Putamen (tissue), 1 donor: ENCODE data around the gene RHOT2.

ENCODE experiments used
- DNase-seq: peaks from one replicate; pipeline ENCODE4 v3.0.0-alpha.2; 2016; ENCODE audit warnings: low spot score

Gene RHOT2

DNA sequence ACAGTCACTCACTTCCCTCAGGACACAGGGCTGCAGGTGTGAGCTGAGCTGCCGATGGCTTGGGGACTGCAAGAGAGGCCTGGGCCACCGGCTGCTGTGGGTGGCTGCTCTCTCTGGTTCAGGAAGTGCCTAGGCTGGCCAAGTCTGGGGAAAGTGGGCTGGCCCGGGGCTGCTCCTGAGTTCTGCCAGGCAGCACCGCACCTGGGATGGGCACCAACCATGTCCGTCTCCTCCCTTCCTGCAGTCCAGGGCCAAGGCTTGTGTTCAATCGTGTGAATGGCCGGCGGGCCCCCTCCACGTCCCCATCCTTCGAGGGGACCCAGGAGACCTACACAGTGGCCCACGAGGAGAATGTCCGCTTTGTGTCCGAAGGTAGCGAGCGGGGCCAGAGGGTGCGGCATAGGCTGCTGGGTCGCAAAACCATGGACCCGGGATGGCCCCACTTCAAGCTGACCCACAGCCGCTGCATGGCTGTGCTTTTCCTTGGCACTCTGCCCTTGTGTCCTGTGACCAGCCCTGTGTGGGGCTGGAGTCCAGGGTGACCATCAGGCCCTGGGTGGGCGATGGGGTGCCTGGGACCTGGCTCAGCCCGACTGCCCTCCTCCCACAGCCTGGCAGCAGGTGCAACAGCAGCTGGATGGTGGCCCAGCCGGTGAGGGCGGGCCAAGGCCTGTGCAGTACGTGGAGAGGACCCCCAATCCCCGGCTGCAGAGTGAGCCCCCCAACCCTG is 20.6 kb upstream of the RHOT2 start:
- no peak for DNase-seq

DNA sequence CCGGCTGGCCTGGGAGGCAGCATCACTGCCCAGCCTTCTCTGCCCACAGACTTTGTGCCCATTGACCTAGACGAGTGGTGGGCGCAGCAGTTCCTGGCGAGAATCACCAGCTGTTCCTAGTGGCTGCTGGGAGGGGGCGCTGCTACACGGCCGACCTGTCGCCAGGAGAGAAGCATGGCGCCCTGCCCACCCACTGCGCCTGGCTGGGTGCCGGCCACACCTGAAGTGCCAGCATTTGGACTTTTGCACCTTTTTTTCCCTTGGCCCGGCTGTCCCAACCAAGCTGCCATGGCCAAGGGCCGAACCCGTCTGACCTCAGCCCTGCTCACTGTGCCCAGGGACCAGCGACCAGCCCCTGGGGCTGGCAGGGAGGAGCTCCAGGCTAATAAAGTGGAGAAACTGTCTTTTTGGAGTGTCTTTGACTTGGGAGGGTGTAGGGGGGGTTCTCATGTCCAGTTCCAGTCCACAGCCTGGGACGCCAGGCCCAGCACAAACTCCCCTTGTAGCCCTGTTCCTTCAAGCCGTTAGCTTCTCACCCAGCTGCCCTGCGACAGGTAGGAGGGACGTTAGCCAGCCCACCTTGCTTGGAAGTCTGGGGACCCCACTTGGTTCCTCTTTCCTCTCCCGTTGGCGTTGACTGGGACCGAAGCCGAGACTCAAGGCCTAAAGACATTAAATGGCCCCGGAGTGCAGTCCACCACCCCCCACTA is 19.7 kb upstream of the RHOT2 start:
- DNase-seq, result no peak

DNA sequence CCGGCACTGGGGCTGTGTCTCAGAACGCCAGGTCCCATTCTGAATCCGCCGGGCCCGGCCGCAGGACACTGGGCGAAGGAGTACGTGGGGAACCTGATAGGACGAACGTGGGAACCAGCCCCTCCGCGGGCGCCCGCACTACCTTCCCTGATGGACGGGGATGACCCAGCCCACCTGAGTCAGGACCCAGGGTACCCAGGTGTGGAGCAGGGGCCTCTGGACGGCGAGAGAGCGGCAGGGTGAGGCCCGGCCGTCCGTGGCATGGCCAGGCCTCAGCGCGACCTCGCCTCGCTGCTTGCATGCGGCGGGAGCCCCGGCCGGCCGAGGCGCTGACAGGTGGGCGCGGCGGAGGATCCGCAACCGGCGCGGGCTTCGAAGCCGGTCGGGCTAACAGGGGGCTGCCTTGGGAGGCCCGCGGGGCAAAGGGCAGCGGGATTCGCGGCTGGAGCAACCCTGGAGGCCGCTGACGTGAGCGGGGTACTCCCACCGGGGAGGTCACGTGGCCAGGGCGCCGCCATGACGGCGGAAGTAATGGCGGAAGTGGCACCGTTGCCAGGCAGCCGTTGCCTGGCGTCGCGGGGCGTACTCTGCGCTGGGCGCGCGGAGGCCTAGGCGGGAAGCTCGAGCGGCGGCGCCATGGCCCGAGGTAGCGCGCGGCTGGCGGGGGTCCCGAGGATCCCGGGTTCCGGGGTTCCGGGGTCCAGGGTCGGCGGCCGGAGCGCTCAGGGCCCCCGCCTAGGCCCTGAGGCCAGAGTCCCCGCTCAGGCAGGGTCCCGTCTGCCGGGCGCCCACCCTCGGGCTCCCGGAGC is 18.9 kb upstream of the RHOT2 start, which contains the start of gene WDR90:
TSS of gene WDR90 (plus strand) at position 585 of the 809 bp plus-strand sequence. CDS start at position 637, 52 bp downstream.
- peak; percentile 91 for DNase-seq

GRCh38 chr16:649631-650030 is 18.3 kb upstream of the RHOT2 start:
- no peak for DNase-seq

DNA sequence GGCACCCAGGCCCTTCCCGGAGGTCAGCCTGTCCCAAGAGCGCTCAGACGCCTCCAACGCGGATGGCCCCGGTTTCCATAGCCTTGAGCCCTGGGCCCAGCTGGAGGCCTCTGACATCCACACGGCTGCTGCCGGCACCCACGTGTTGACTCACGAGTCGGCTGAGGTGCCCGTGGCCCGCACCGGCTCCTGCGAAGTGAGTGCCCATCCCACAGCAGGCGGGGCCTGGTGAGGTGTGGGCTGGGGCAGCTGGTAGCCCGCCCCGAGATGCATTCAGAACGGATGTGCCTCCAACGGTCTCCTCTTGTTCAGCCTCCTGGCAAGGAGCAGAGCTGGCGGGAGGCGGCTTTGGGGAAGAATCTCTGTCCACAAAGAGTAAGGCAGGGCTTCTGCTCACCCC is 16.1 kb upstream of the RHOT2 start:
- DNase-seq, result no peak

DNA sequence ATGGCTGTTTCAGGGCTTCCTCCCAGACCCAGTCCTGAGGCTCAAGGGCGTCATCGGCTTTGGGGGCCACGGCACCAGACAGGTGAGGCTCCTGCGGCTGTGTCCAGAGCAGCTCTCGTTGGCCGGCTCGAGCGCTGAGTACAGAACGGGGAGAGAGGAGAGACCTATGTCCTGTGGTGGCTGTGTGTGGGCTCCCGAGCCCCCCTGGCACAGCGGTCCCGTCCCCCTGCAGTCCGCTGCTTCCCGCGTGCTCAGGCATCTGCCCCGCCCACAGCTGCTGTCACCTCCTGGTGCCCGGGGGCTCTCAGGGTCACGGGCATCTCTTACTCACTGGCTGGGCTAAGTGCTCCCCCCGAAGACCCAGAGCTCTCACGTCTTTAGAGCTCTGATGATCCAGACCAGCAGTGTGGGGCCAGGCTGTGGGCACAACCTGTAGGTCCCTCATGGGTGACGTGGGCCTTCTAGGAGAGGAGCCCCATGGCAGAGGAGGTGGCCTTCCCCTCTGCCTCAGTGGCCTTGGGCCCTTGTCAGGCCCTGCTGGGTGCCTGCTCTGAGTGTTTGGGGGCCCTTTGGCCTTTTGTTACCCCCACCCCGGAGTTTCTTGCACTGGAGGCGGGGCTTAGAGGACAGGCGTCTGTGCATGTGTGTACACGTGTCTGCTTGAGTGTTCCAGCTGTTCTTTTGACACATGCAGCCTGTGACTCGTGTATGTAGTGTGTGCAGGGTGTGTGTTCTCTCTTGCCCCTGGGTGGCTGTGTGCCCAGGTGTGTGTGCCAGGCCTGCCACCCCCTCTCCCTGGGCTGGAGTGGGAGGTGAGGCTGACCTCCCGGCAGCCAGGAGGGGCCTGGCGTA is 15.3 kb upstream of the RHOT2 start:
- DNase-seq, result no peak

GRCh38 chr16:654034-654433 is 13.9 kb upstream of the RHOT2 start:
- no peak for DNase-seq

DNA sequence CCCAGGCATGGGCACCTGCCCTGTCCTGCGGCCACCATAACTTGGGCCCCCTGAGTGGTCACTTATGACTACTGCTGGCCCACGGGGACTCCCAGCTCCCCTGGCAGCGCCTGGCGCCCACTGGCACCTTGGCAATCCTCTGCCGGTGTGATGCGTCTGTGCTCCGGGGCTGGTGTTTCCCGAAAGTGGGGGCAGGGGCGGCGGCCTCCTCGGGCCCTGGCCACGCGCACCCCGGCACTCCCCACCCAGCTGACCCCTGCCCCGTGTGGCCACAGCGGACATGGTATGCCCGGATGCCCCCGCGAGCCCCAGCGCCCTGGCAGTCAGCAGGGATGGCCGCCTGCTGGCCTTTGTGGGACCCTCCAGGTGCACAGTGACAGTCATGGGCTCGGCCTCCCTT is 10.4 kb upstream of the RHOT2 start:
- no peak for DNase-seq

DNA sequence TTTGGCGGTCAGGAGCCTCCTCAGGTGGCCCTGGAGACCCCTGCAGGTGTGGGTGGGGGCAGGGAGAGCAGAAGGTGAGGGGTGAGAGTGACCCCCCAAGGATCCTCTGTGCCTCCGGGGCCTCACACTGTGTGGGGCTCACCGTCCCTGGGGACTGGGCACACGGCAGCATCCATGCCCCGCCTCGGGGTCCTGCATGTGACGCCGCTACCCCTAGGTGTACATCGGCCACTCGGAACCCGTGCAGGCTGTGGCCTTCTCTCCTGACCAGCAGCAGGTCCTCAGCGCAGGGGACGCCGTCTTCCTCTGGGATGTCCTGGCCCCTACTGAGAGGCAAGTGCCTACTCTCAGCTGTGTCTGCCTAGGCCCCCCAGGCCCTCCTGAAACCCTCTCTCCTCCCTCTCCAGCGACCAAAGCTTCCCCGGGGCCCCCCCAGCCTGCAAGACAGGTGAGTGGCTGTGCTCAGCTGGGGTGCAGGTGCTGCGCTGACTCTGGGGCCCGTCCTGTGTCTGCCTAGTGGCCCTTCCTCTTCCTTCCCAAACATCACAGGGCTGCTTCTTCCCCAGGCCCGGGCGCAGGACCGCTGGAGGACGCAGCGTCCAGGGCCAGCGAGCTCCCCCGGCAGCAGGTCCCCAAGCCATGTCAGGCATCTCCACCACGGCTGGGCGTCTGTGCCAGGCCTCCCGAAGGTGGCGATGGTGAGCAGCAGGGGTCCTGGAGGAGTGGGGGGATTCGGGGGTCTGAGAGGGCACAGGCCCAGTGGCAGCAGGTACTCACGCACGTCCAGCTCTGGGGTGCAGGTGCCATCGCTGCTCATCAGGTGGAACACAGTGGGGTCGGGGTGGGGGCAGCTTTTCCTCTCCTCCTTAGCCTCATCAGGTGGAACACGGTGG is 9.0 kb upstream of the RHOT2 start:
- DNase-seq, result no peak

DNA sequence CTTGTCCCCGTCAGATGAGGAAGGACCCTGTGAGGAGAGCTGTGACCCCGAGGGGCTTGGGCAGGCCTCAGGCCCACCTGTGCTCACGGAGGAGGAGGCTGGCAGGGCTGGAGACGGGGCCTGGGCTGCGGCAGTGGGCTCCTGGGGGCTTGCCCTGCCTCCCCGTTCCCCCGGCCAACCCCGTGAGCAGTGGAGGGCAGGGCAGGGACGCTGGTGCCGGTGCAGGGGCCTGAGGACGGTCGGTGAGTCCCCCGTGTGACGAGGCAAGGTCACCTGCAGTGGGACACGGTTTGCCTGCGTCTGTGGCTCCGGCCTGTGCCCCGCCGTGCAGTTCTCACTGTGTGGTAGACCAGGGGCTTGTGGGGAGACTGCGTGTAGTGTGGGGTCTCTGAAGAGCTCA is 8.3 kb upstream of the RHOT2 start:
- no peak for DNase-seq

- DNase-seq, result no peak
Measured at GRCh38 chr16:660132-660458, 7.8 kb upstream of the RHOT2 start.

DNA sequence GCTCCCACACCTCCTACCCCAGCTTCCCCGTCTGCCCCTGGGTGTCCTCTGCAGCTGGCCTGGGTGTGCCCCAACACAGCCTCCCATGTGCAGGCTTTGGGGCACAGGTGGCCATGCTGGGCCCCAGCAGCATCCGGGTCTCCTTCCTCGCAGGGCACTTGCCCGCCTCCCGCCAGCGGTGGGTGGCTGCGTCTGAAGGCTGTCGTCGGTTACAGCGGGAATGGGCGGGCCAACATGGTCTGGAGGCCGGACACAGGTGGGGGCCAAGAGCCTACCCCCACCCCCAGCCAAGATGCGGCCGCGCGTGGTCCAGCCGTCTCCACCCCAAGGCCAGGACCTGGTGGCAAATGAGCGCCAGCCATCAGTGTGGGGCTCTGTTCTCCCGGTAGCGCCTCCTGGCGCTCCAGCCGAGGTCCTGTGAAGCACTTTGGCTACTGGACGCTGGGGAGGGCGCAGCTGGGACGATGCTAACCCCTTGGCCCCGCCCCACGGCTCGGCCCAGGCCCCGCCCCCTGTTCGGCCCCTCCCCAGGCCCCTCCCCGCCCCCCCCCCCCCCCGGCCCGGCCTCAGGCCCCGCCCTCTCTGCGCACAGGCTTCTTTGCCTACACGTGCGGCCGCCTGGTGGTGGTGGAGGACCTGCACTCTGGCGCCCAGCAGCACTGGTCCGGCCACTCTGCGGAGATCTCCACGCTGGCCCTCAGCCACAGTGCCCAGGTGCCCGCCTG is 7.3 kb upstream of the RHOT2 start:
- DNase-seq, result peak; percentile 86

- no peak for DNase-seq
Measured at GRCh38 chr16:661184-661821, 6.6 kb upstream of the RHOT2 start.

- no peak for DNase-seq
Measured at GRCh38 chr16:662095-662494, 5.8 kb upstream of the RHOT2 start.

DNA sequence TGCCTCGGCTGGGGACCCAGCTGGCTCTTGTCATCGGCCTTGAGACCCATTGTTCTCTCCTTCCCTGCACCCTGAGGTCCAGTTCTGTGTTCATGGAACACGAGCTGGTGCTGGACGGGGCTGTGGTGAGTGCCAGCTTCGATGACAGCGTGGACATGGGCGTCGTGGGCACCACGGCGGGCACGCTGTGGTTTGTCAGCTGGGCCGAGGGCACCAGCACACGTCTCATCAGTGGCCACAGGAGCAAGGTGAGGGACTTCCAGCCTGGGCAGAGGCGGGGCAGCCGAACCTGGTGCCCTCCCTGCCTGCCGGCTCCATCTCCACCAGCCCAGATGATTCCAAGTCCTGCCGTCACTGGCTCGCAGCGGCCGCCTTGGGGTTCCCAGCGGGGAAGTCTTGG is 5.3 kb upstream of the RHOT2 start:
- DNase-seq, result no peak

DNA sequence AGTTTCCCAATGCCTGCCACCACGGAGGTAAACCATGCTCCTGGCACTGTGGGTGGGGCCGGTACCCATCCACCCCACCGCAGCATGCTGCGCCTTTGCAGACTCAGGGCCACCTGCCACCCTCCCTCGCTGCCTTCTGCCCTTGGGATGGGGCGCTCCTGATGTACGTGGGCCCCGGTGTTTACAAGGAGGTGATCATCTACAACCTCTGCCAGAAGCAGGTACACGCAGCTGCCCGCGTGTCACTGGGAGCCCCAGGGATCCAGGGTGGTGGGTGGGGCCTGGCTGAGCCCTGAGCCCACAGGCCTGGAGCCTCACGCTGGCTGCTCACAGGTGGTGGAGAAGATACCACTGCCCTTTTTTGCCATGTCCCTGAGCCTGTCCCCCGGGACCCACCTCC is 1.4 kb upstream of the RHOT2 start:
- DNase-seq, result no peak

- DNase-seq, result no peak
Measured at GRCh38 chr16:667113-667779, 686 bp upstream of the RHOT2 start.

- no peak for DNase-seq
Measured at GRCh38 chr16:668519-669171, 713 bp downstream of the RHOT2 start.

DNA sequence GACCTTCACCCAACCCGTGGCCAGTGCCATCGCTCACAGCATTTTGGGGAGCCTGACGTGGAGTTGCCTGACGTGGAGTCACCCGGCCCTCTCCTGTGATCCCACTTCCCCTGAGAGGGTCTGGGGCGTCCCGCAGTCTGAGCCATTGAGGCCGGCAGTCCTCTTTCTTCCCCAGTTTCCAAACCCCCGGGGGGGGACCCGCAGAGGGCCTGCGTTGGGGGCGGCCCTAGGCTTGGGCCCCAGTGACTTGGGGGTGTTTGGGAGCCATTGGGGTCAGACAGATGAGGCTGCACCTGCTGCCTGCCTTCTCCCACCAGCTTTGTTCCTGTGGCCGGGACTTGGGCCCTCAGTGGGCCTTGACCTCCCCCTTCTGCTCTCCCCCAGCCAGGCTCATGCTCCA is 1.7 kb downstream of the RHOT2 start:
- no peak for DNase-seq
